ENCODE measurements around the gene NHS.
"Not testable (repeated sequence)": the region's sequence is repeated elsewhere in the genome, so short reads cannot be mapped to it uniquely, and the experiment has no call there.

NHS gene

DNA sequence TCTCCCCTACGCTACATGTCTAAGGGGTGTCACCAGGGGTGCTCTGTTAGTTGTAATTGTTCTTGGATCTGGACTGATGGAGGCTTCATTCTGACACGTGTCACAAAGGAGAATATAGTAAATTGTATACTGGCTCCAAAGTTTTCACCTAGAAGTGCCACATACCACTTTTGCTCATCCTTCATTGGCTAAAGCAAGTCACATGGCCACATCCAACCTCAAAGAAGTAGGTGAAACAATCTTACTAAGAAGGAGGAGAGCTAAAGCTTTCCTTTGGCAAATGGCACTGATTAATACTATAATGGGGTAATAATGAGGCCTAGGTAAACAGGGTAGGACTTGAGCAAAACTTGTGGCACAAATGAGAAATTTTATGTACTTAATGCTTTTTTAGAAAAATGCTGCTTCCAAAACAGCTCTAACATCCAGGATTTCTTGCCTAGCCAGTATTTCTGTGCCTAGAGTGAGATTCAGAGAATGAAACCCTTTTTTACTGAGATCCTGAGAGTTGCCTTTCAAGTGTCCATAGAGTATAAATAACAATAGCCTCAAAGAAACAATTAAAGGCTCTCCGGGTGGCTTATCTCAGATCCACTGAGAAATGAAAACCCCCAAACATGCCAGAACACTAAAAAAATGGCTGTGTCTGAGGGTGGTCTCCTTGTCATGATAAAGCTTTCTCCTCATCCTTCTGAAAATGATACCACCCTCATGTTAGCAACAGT is 34.7 kb downstream of the NHS start:
- no peak for DNase-seq

DNA sequence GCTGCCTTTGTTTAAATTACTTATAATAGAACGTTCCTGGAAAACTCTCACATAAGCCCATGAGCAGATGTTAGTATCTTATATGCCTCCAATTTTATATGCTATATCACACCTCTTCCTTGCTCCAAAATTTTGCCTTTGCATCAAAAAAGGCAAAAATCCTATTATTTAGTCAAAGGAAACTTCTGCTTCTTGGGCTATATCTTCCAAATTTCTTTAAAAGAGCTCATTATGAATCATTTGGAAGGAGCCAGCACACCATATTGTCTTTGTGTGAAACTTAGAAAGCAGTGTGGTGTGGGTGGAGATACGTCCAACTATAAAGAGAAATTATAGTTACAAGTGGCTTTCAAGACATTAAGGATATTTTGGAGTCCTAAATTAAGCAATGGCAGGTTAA is 35.7 kb downstream of the NHS start:
- no peak for DNase-seq

DNA sequence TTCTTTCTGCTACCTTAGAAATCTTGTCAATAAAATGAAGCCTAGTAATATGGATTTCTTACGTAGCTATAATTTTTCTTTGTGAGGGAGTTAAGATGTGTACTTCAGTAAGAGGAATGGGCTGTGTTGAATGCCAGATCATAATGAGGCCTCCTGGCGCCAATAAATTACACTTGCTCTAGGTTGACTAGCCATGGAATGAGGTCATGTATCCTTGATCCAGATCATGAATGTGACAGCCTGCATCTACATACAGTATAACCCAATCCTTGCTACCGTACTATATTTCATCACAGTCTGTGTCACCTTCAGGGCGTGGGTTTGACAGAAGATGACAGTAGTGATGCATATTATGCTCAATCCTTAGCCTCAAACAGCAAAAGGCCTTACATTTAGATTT is 36.2 kb downstream of the NHS start:
- DNase-seq = no peak

DNA sequence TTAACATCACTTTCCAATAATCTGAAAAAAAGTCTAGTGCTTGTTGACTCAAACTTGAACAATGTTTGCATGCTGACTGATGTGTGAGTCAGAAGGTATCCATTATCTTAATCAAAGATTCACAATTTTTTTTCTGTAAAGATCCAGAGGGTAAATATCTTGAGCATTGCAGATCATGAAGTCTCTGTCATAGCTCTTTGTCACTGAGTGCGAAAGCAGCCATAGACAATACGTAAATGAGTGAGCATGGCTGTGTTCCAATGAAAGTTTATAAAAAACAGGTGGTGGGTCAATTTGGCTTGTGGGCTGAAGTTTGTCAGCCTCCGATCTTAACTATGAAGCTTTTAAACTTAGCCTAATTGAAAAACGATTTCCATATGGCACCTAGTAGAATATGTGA is 37.7 kb downstream of the NHS start:
- DNase-seq = no peak

DNA sequence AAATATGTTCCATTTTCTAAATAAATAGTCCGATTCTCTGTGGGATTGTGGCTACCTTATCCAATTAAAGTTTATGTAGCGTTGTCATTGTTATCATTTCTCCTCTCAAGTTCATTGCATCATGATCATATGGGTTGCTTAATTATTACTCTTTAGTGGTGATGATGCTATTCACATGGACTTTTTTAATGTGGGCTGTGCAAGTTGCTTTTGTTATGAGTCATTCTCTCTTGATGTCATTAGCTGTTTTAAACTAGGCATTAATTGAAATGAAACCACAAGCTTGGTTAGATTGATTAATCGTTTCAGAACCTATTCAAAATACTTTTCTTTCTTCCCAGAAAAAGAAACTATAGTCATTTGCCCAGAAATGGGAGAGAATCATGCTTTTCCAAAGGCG is 38.2 kb downstream of the NHS start:
- no peak for DNase-seq

DNA sequence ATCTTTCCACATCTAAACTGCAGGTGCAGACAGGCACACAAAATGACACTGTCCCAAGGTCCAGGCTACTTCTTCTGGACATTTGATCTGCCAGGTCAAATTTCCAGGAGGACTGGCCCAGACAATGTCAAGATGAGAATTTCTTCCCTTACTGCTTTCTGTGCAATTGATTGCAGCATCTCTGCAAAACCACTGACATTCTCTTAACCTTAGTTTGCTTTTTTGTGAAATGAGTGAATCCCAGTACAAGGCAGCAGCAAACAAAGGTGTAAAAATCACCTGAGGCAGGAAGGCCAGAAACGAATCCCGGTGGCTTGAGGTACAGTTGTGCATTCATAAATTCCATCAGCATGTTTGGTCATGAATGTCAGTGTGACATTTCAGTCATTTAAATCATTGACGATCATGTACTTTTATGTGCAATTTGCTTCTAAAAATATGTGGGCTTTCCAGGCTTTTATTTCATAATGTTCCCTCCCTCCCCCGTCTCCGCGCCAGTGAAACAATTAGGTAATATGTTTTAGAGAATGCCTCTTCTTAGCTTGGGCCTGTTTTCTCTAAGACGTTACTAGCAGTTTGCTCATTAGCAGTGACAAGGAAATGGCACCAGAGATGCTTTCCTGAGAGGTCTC is 39.1 kb downstream of the NHS start:
- DNase-seq = no peak

DNA sequence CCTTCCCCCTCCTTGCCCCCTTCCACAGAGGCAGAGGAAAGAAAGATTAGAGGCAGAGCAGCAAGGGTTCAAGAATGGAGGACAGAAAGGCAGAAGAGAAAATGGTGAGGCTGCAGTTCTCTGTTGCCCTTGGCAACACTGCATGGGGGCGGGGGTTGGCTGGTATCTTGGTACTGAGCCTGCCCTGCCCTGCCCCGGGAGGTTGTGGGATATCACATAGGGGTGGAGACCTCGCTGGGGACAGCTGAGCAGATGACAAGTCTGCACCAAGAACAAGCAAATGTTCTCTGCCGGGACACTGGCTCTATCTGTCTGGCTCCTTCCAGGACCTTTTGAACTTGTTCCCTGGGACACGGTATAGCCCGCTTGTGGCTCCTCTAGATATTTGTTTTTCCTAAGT is 39.8 kb downstream of the NHS start:
- no peak for DNase-seq

DNA sequence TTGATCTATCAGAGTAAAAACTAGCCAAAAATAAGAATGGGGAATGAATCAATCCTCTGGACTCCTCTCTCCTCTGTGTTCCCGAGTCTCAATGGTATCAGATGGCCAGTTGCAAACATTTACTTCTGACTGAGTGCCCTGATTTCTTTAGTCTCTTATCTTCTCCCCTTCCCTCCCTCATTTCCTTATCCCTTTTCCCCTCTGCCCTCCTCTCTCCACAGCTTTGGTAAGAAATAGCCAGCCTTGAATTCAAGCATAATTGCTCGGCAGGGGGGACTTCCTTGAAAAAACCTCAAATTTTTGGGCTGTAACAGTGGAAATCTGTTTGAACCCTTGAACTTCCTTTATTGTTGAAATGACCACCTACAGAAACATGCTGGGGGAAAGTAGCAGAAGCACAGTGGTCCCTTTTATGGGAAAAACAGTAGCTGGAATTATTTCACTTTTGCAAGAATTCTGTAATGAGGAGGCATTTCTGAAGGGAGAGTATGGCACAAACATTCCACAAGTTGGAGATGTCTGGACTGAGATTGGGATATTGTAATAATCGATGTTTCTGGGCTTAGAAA is 40.3 kb downstream of the NHS start:
- DNase-seq = no peak

DNA sequence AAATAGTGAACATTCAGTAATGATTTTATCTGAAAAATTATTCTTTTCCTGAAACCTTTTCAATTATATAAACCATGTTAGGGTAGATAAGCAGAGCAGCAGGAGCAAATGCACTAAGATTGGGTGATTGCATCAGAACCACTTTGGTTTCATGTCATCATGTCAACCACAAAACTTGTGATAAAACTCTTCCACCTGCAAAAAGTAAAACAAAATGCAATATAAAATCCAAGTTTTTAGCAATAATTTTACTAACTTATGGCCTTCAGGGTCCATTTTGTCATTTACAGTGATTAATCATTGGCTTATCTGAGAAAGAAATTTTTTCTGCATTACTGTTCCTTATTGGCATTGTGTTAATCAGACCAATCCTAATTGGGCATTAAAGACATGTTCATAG is 42.4 kb downstream of the NHS start:
- no peak for DNase-seq

DNA sequence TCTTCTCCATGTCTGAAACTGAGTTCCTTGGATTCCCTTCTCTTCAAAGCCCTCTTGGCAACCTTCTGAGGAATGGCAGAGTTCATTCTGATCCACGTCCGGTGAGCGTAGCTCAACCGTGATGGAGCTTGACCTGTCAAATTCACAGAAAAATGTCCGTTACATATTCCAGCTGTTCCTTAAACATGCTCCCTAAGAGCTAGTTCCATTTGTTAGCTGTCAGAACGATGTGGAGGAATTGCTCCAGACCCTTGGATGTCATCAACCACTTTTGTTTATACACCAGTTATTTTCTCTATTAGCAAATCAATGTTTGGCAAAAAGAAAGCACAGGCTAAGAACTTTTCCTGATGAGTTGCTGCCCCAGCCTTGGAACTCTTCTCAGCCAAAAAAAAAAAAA is 50.1 kb downstream of the NHS start:
- no peak for DNase-seq

DNA sequence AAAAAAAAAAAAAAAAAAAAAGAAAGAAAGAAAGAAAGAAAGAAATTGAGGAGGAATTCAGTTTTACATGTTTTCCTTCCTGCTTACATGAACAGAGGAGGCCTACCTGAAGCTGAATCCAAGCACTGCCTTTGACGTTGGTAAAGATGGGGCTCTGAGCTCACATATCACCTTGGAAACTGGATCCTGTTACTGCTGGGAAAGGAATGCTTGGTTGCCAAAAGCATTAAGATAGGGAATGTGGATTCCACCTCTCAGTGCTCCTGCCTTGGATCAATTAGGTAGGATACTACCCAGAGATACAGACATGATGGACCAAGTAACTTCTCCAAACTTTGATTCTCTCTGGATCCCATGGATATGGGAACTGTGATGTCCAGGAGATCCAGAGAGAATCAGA is 50.6 kb downstream of the NHS start:
- DNase-seq = no peak

DNA sequence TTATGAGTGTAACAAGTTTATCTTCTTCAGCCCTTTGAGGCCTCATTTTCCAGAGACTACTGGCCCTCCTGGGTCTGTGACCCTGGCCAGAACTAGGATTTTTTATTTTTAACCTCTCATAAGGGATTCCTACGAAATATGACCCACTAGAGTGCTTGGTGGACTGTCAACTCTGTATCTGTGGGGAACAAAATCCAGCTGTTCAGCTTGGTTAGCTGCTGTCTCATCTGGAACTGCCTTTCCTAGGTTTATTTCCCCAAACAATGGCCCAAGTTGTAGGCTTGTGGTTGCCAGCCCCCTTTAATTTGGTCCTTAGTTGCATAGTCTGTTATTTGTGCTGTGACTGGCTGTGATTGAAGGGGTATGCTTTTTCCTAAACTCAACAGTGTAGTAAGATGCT is 56.2 kb downstream of the NHS start:
- DNase-seq = no peak

DNA sequence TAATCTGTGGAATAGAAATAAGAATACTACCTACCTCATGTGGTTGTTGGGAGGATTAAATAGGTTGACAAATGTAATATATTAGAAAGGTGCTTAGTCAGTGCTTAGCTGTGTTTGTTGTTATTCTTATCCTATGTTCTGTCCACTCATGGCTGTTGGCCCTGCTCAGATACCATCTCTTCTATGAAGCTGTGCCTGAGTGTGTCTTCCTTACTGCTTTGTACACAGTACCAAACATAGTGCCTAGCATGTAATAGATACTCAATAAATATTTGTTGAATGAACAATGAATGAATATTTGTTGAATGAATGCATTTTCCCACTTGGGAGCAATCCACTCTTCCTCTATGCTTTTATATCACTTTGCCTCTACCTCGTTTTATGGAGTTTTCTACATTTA is 57.2 kb downstream of the NHS start:
- no peak for DNase-seq

DNA sequence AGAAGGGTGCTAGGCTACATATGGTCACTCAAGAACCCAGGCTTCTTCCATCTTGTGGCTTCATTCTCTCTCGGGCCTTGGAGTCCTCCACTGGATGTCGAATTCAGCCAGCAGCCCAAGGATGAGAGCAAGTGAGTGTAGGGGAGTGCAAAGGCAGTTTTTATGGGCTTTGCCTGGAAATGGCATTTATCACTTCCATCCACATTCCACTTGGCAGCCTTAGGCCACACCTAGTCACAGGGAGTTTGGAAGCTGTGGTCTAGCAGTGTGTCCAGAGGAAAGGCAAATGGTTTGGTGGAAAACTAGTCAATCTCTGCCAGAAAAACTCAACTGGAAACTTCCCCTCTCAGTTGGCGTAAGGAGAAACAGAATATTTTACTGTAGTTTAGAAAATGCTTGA is 59.0 kb downstream of the NHS start:
- DNase-seq = no peak

DNA sequence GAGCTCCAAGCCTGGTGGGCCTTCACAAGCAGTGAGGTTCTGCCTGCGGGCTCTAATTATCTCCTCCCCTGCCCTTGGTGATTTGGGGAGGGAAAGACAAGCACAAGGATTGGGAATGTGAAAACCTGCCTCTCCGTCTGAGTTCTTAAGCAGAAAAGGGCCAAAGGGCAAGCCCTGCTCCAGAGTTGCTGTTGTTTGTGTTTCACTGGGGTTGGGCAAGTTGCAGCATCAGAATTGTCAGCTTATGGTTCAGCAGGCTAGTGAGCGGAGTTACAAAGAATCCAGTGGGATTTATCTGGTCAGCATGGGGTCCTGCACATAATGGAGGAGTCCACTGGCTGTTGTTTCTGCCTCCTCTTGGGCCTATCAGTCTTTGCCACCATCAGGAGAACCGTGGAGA is 60.5 kb downstream of the NHS start:
- no peak for DNase-seq

DNA sequence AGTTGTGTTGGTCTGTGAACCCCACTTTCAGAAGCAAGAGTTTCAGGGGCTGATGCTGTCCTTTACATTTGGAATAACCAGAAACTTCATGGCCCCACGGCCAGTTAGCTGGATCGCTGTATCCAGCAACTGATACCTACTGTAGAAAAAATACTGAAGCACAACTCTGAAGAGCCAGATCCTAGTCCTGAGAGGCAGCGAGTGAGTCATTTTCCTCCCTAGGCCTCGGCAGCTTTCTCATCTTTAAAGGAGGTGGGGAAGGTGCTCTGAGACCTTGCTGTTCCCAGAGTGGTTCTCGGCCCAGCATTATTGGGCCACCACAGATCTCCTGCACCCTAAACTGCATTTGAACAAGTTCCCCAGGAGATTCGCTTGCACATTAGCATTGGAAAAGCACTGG is 63.2 kb downstream of the NHS start:
- no peak for DNase-seq

DNA sequence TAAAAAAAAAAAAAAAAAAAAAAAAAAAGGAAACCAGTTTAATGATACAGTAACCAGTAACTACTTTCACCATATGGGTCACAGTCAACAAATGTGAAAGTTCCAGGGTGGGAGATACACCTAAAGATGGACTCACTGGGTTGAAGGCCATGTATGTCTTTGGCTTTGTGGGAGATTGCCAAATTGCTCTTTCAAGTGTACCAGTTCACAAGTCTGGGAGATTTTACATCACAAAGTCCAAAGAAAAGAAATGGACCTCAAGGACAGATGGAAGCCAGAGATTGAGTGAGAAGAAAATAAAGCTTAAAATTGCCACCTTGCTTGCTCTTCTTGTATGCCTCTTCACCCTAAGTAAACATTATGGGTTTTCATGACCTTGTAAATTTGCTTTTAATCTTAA is 65.3 kb downstream of the NHS start:
- no peak for DNase-seq

DNA sequence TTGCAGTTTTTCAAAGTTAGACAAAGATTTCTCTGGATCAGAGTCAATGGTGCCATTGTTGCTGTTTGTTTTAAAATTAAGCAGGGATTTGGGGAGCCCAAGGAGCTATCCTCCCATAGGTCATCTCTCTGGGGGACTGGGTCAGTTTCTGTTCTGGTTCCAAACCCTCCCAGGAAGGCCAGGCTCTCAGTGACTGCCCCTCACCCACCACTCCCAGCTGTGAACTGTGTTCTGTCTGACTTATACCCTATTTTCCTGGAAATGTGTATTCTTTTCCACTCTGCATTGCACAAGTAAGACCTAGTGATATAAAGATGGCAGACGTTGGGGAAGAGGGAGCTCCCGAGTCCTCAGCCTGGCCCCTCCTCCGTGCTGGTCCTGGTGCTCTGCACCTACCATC is 65.8 kb downstream of the NHS start:
- DNase-seq = no peak

DNA sequence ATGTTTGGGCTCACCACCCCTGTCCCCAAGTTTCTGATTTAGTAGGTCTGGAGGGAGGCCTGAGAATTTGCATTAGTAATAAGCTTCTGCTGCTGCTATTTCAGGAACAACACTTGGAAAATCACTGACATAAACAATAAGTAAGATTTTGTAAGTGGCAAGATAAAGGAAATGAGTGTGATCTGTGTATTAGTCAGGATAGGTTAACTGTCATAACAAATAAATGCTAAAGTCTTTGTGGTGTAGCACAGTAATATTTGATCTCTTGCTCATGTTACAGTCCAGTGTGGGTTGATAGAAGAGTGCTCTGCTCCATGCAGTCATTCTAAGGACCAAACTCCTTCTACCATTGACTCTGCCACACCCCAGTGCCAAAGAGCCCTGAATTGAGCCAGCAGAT is 67.0 kb downstream of the NHS start:
- no peak for DNase-seq

DNA sequence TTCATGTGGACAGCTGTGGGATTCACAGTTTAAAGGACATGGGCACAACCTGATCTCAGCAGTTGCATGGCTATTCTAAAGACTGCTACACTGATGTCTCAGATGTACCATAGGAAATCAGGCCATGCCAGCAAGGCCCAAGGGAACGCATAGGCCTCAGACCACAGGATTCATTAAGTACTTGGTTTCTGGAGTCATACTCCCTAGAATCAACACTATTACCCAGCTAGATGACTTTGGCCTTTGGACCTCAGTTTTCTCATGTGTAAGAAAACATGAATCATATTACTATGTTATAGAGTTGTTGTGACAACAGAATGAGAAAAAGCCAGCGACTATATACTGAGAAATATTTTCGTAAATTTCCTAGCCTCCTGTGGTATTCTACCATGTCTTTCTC is 67.9 kb downstream of the NHS start:
- DNase-seq = no peak

DNA sequence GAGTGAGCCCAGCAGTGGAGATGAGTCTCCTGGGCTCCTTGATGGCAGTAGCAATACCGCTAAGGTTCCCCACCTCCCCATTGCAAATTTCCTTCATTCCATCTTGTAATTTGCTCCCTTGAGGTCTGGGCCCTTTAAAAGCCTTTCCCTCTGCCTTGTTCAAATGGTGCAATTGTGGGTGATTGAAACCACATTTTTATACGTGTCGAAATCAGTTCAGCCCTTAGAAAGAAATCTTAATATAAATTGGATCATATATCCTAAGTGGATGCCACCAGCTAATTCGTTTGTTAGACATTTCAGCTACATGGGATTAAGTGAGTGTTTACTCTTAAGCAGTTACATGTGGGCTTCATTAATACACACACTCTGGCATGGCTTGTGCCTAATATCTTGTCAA is 68.6 kb downstream of the NHS start:
- DNase-seq = no peak

DNA sequence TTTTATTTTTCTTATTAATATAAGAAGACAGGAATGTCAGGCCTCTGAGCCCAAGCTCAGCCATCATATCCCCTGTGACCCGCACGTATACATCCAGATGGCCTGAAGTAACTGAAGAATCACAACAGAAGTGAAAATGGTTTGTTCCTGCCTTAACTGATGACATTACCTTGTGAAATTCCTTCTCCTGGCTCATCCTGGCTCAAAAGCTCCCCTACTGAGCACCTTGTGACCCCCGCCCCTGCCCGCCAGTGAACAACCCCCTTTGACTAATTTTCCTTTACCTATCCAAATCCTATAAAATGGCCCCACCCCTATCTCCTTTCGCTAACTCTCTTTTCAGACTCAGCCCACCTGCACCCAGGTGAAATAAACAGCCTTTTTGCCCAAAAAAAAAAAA is 71.3 kb downstream of the NHS start:
- DNase-seq = not testable (repeated sequence)

DNA sequence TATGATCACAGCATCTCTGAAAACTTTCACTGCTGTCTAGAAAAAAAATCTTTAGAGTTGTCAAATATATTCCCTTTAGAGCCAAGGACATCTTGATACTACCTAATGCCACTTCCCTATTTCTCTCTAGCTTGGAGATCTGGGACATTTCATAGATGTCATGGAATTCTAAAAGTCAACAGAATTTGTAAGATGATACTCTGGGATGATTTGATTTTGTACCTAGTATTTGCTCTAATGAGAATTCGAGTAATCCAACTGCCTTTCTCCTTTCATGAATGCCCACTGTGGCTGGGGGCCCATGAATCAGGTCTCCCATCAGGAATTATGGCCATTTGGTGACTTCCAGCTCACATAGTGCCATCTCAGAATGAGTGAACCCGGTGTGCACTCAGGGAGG is 73.2 kb downstream of the NHS start:
- DNase-seq = no peak

DNA sequence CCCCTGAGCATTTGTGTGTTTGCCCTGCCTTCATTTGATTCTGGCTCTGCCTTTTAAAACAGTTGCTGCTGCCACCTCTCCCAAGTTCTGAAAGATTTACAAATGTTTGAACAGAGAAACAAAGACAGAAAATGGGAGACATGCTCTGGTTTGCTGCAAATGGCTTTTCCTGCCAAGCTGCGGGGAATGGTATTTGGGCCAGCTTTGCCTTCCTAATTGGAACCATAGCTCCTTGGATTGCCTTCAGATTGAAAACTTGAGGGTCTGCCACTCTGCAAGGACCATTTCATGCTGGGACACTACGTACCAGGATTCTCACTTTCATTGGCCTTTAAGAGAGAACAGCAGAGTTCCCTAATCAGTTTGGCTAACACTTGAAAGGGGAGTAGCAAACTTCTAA is 74.9 kb downstream of the NHS start:
- no peak for DNase-seq

DNA sequence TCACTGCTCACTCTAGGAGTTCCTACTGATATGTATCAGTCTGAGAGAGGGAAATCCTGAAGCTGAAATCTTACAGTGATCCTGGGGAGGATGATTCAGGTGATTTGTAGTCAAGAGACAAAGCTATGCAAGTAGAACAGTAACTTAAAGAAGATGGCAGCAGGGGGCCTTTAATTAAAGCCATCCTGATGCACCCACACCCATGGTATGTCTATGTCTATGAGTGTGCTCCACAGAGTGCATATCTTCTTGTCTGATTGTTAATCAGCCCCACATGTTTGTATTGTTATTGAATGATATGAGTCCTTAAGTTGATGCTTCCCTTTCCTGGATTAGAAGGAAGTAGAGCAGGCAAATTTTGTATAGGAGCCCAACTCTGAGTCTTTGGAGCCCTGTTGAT is 78.8 kb downstream of the NHS start:
- DNase-seq = no peak
